Pancreas (tissue), 10 donors: Measurements from ENCODE around the gene BICRAL. TPM values are rescaled to one million over a fixed set of nuclear protein-coding genes. Genes with fewer than 3 reads are reported as not detected.
"Not testable (repeated sequence)": the region's sequence is repeated elsewhere in the genome, so short reads cannot be mapped to it uniquely, and the experiment has no call there.

Experiments
- ATAC-seq, 4 donors: fragments of 200-7000 bp; cut with Tn5 transposase; one replicate each; pipeline versions ENCODE4 v1.8.0 to v1.9.1; 2020; ENCODE audit warnings: mild to moderate bottlenecking in 4 of 4, moderate library complexity in 4 of 4
- DNase-seq, 6 donors: peaks; one replicate each; pipeline ENCODE4 v3.0.0-alpha.2; 2020
- FAIRE-seq: peaks from 2 replicates; lab custom pipeline; 2012; peaks lifted over from hg19 to GRCh38; lab: Jason Lieb, UNC
- H3K27ac ChIP-seq, 4 donors: fragments of 200-600 bp; sonication (generic); 1 replicate in 3 of 4; 2 replicates in 1 of 4; pipeline versions ENCODE4 v1.5.0 to v1.8.0; 2020
- H3K27me3 ChIP-seq, 4 donors: fragments of 200-600 bp; one replicate each; pipeline ENCODE4 v1.8.0; 2021
- H3K36me3 ChIP-seq, 3 donors: fragments of 200-600 bp; sonication (generic) in 1 of 3; one replicate each; pipeline versions ENCODE4 v1.5.0 to v1.8.0; 2020 to 2021
- H3K4me1 ChIP-seq, 3 donors: fragments of 200-600 bp; one replicate each; pipeline ENCODE4 v1.8.0; 2021
- H3K4me3 ChIP-seq, 4 donors: fragments of 200-600 bp; sonication (generic) in 2 of 4; one replicate each; pipeline versions ENCODE4 v1.5.0 to v1.8.0; 2020 to 2021
- H3K9me3 ChIP-seq, 4 donors: fragments of 200-600 bp; one replicate each; pipeline ENCODE4 v1.8.0; 2021
- CTCF ChIP-seq, 4 donors: fragments of 200-600 bp; sonication (generic) in 3 of 4; IDR thresholded peaks; one replicate each; pipeline versions ENCODE4 v1.5.0 to v1.8.0; 2021; ENCODE audit warnings: antibody characterized with exemption in 4 of 4
- WGBS, 2 donors: extraction: QIAGEN DNeasy Blood & Tissue Kit; methylation state at CpG; one replicate each; pipeline ENCODE4 v1.1.7; 2013; 5-methylcytosine and 5-hydroxymethylcytosine counted together
- intact Hi-C, 3 donors: fragments of 100-400 bp; cut with DNase I; formaldehyde crosslinking; loops; one replicate each; pipeline versions ENCODE4 v1.11.1 to v1.14.2; 2022
- polyA plus RNA-seq, 2 donors: library from polyadenylated mRNA; stranded (reverse); fragments of 200-250 nt; gene quantifications; one replicate each; pipeline ENCODE4 v1.2.3, GENCODE V29; 2013
- total RNA-seq, 6 donors: library from RNA; stranded (reverse); fragmentation: NEBNext Ultra II Directional in 4 of 6; extraction: Animal tissue kit (Norgen Biotek cat#: 25700) in 4 of 6; gene quantifications; one replicate each; pipeline versions ENCODE4 v1.2.1 to v1.2.4, GENCODE V29; 2021 to 2023
- donor health status: healthy with polysubstance abuse.
- donor health status: DM: no; HTN: no; CAD: no; lungs with moderate emphysema.
- donor health status: DM: no; HTN: no; CAD: no.
- donor health status: control.
- donor health status: control.
- donor health status: Bipolar disorder and iron deficiency.
- donor health status: DM: yes; HTN: yes; CAD: no.
- donor health status: DM: no; HTN: no; CAD: no.
- donor health status: DM: no; HTN: no; CAD: no.
- donor health status: DM: yes; HTN: yes; CAD: no.

The BICRAL gene
- total and polyA plus RNA-seq, 8 donors: 2.9 to 10.5 (median 7.1) TPM

- DNase-seq (no peak), FAIRE-seq (no peak), ATAC-seq (no peak)
- Histone ChIP-seq H3K36me3 (no peaks in the 10 kb centered on the region), H3K27ac (no peak overlapping the region), H3K27me3 (no peaks in the 10 kb centered on the region), H3K9me3 (no peaks in the 10 kb centered on the region), H3K4me3 (no peak overlapping the region), H3K4me1 (no peaks in the 10 kb centered on the region)
- no peak for TF ChIP-seq CTCF (IDR thresholded peaks at IDR 0.05)
- intact Hi-C loops: no loop called here
- WGBS, 2 donors: 73 to 80% methylated on average over 10 of the region's 10 CpGs
These were observed 114.4 kb downstream of the BICRAL start for GRCh38 chr6:42896178-42896719.

- no peak for ATAC-seq
- peak; percentile 91 for FAIRE-seq
- H3K4me3 ChIP-seq: no peak overlapping the region
- intact Hi-C loops: no loop called here
- no peaks in the 10 kb centered on the region for H3K27me3 ChIP-seq
- H3K9me3 ChIP-seq: no peaks in the 10 kb centered on the region
- H3K36me3 ChIP-seq: no peaks in the 10 kb centered on the region
- H3K27ac ChIP-seq: no peak overlapping the region
- WGBS, 2 donors: 9 to 10% methylated on average over 10 of the region's 10 CpGs
- peaks cover 4 to 16% (median 9%) of the 10 kb centered on the region in 3 donors for H3K4me1 ChIP-seq
- peak in 4 of 6 donors; percentile 51 to 70 (median 54) for DNase-seq
- peak; percentile 56 to 75 (median 58) for TF ChIP-seq CTCF (IDR thresholded peaks at IDR 0.05)
These were observed 117.1 kb downstream of the BICRAL start for GRCh38 chr6:42898891-42899361.

GRCh38 chr6:42899871-42900270 lies 118.0 kb downstream of the BICRAL start:
- WGBS, 2 donors: 57 to 66% methylated on average over 8 of the region's 8 CpGs
- ATAC-seq (no peak), DNase-seq (peak in 1 of 6 donors; percentile 50), FAIRE-seq (no peak)
- no peak overlapping the region for H3K4me3 ChIP-seq
- H3K9me3 ChIP-seq: no peaks in the 10 kb centered on the region
- peaks cover 4 to 16% (median 9%) of the 10 kb centered on the region in 3 donors for H3K4me1 ChIP-seq
- H3K36me3 ChIP-seq: no peaks in the 10 kb centered on the region
- intact Hi-C loops: loop anchor here in 2 of 3 donors (5.0 to 10.0 kb wide), 2 partner anchors 237 to 245 kb away; no protein-coding TSS in a partner anchor
- no peaks in the 10 kb centered on the region for H3K27me3 ChIP-seq
- H3K27ac ChIP-seq: no peak overlapping the region
- TF ChIP-seq CTCF (IDR thresholded peaks at IDR 0.05): no peak

- ATAC-seq: peak; percentile 97 to 99 (median 99)
- WGBS, 2 donors: 1 to 2% methylated on average over 11 of the region's 11 CpGs
- H3K4me1 ChIP-seq: peaks cover 4 to 16% (median 9%) of the 10 kb centered on the region in 3 donors
- H3K27ac ChIP-seq: peak overlapping the region in 2 of 4 donors; percentile 78 to 87
- H3K9me3 ChIP-seq: no peaks in the 10 kb centered on the region
- DNase-seq: peak; percentile 70 to 92 (median 85)
- peak overlapping the region in 2 of 4 donors; percentile 9 to 27 for H3K4me3 ChIP-seq
- no peak for FAIRE-seq
- H3K36me3 ChIP-seq: no peaks in the 10 kb centered on the region
- H3K27me3 ChIP-seq: no peaks in the 10 kb centered on the region
- intact Hi-C loops: loop anchor here in 2 of 3 donors (5.0 to 10.0 kb wide), 2 partner anchors 236 to 243 kb away; no protein-coding TSS in a partner anchor
- TF ChIP-seq CTCF (IDR thresholded peaks at IDR 0.05): peak; percentile 67 to 87 (median 80)
These were observed 119.7 kb downstream of the BICRAL start for GRCh38 chr6:42901538-42901957.

GRCh38 chr6:42902429-42903263 lies 120.8 kb downstream of the BICRAL start:
- peaks cover 4 to 16% (median 9%) of the 10 kb centered on the region in 3 donors for H3K4me1 ChIP-seq
- H3K27ac ChIP-seq: peak overlapping the region; percentile 24 to 87 (median 66)
- 16 to 18% methylated on average over 22 of the region's 22 CpGs for WGBS, 2 donors
- H3K4me3 ChIP-seq: peak overlapping the region in 2 of 4 donors; percentile 9 to 27
- DNase-seq (peak in 1 of 6 donors; percentile 53), ATAC-seq (peak; percentile 52 to 65 (median 58))
- intact Hi-C loops: loop anchor here in 2 of 3 donors (5.0 to 10.0 kb wide), 2 partner anchors 235 to 242 kb away; no protein-coding TSS in a partner anchor
- not testable (repeated sequence) for H3K36me3 ChIP-seq, H3K27me3 ChIP-seq, FAIRE-seq, H3K9me3 ChIP-seq
